HCT116 (cell line): Measurements from ENCODE around the gene ARID5B. TPM values are rescaled to one million over a fixed set of nuclear protein-coding genes. Genes with fewer than 3 reads are reported as not detected.

ENCODE experiments used
- ATAC-seq: fragments of 200-7000 bp; cut with Tn5 transposase; 2 replicates; pipeline ENCODE4 v1.9.1; 2020; ENCODE audit warnings: mild to moderate bottlenecking, moderate library complexity
- BruUV-seq: library from RNA; stranded (reverse); fragments of 400-500 nt; replicated peaks from 2 replicates; lab custom pipeline; 2021; lab: Mats Ljungman, UMichigan
- CTCF ChIA-PET: fragments of 300-600 bp; sonication (Branson Sonifier 250); formaldehyde crosslinking; loops from one replicate; lab custom pipeline; 2021; ENCODE audit warnings: antibody characterized with exemption; lab: Charles Lee
- POLR2A ChIA-PET: fragments of 300-600, 350-600 bp; sonication (Branson Sonifier 250); formaldehyde crosslinking; loops from one replicate; lab custom pipeline; 2021; ENCODE audit warnings: antibody characterized with exemption; lab: Charles Lee
- RAD21 ChIA-PET, 2 experiments: fragments of 300-600 bp; sonication (Branson Sonifier 250); formaldehyde crosslinking; loops; one replicate each; lab custom pipeline; 2023; ENCODE audit warnings: low total read pairs in 2 of 2; ENCODE audit not compliant: uncharacterized antibody in 2 of 2, unreplicated experiment in 2 of 2, low non-redundant PET in 1 of 2; lab: Charles Lee
- DNase-seq: peaks from one replicate; pipeline ENCODE4 v3.0.0-alpha.2; 2010; ENCODE audit warnings: low read depth, low spot score
- H2AFZ ChIP-seq: fragments of 200-600 bp; shearing (Covaris generic), sonication (generic); 2 replicates; pipeline ENCODE4 v1.6.1; 2017; ENCODE audit warnings: low read depth, mixed run types, mixed read lengths, antibody characterized with exemption, low read length; ENCODE audit not compliant: poor library complexity, severe bottlenecking
- H3K27ac ChIP-seq: 2 replicates; pipeline ENCODE4 v1.5.1; 2012; ENCODE audit warnings: low read depth, low read length
- H3K27me3 ChIP-seq: fragments of 200-600 bp; sonication (generic); 2 replicates; pipeline ENCODE4 v1.6.1; 2016; ENCODE audit warnings: mixed run types, low read length, mixed read lengths; ENCODE audit not compliant: insufficient read depth
- H3K36me3 ChIP-seq, 2 experiments: fragments of 200-500 bp in 1 of 2; fragments of 200-600 bp in 1 of 2; sonication (Bioruptor generic) in 1 of 2; sonication (generic) in 1 of 2; 2 replicates each; pipeline versions ENCODE4 v1.5.1 to v1.6.1; 2014 to 2016; ENCODE audit warnings: low read length in 2 of 2, inconsistent platforms in 1 of 2, mixed read lengths in 1 of 2, mixed run types in 1 of 2; ENCODE audit not compliant: insufficient read depth in 2 of 2, control insufficient read depth in 1 of 2
- H3K4me1 ChIP-seq, 2 experiments: fragments of 200-600 bp in 1 of 2; sonication (generic) in 1 of 2; 2 replicates each; pipeline versions ENCODE4 v1.5.1 to v1.6.1; 2012 to 2017; ENCODE audit warnings: low read length in 2 of 2, inconsistent platforms in 1 of 2, mild to moderate bottlenecking in 1 of 2, mixed read lengths in 1 of 2, mixed run types in 1 of 2, moderate library complexity in 1 of 2; ENCODE audit not compliant: insufficient read depth in 2 of 2, control insufficient read depth in 1 of 2
- H3K4me2 ChIP-seq: fragments of 200-600 bp; sonication (generic); 2 replicates; pipeline ENCODE4 v1.6.1; 2017; ENCODE audit warnings: mixed run types, low read length, mixed read lengths
- H3K4me3 ChIP-seq, 2 experiments: fragments of 200-600 bp in 1 of 2; sonication (generic) in 1 of 2; replicated peaks in 1 of 2; 2 replicates each; pipeline ENCODE4 v1.5.1; 2011 to 2016; ENCODE audit warnings: low read length in 2 of 2, control low read depth in 1 of 2, low read depth in 1 of 2, mild to moderate bottlenecking in 1 of 2, mixed read lengths in 1 of 2, mixed run types in 1 of 2
- H3K79me2 ChIP-seq: fragments of 200-600 bp; sonication (generic); 2 replicates; pipeline ENCODE4 v1.6.1; 2017; ENCODE audit warnings: mild to moderate bottlenecking, mixed run types, low read length, moderate library complexity, mixed read lengths; ENCODE audit not compliant: insufficient read depth
- H3K9ac ChIP-seq: fragments of 200-600 bp; sonication (generic); 2 replicates; pipeline ENCODE4 v1.6.1; 2016; ENCODE audit warnings: low read length, mixed read lengths
- H3K9me2 ChIP-seq: fragments of 200-600 bp; sonication (generic), shearing (Covaris generic); 2 replicates; pipeline ENCODE4 v1.6.1; 2017; ENCODE audit warnings: mixed run types, mild to moderate bottlenecking, moderate library complexity; ENCODE audit not compliant: insufficient read depth
- H3K9me3 ChIP-seq, 2 experiments: fragments of 200-500 bp in 1 of 2; fragments of 200-600 bp in 1 of 2; sonication (Bioruptor generic) in 1 of 2; sonication (generic) in 1 of 2; 2 replicates each; pipeline ENCODE4 v1.6.1; 2014 to 2017; ENCODE audit warnings: low read length in 2 of 2, mixed read lengths in 2 of 2, inconsistent platforms in 1 of 2, low read depth in 1 of 2, mild to moderate bottlenecking in 1 of 2, mixed run types in 1 of 2, moderate library complexity in 1 of 2; ENCODE audit not compliant: control insufficient read depth in 1 of 2, insufficient read depth in 1 of 2
- H4K20me1 ChIP-seq: fragments of 200-600 bp; sonication (generic), shearing (Covaris generic); 2 replicates; pipeline ENCODE4 v1.6.1; 2017; ENCODE audit warnings: mixed run types, mild to moderate bottlenecking, moderate library complexity; ENCODE audit not compliant: insufficient read depth
- CBX3 ChIP-seq: IDR thresholded peaks from 2 replicates; pipeline ENCODE4 v1.6.1; 2012; ENCODE audit warnings: low read depth
- CEBPB ChIP-seq: IDR thresholded peaks from 2 replicates; pipeline ENCODE4 v1.6.1; 2012; ENCODE audit warnings: low read depth
- EZH2 ChIP-seq: fragments of 200-600 bp; sonication (generic); IDR thresholded peaks from 2 replicates; pipeline ENCODE4 v1.6.1; 2017; ENCODE audit warnings: antibody characterized with exemption, mixed run types
- EZH2phosphoT487 ChIP-seq: fragments of 200-600 bp; IDR thresholded peaks from 2 replicates; pipeline ENCODE4 v1.6.1; 2018; ENCODE audit warnings: antibody characterized with exemption, borderline replicate concordance
- JUND ChIP-seq: IDR thresholded peaks from 2 replicates; pipeline ENCODE4 v1.6.1; 2012
- MAX ChIP-seq: IDR thresholded peaks from 2 replicates; pipeline ENCODE4 v1.6.1; 2012
- POLR2A ChIP-seq: IDR thresholded peaks from 2 replicates; pipeline ENCODE4 v1.7.0; 2011; ENCODE audit warnings: borderline replicate concordance; ENCODE audit not compliant: insufficient read depth, insufficient read length; ENCODE audit errors: extremely low read depth
- RAD21 ChIP-seq: IDR thresholded peaks from 2 replicates; pipeline ENCODE4 v1.6.1; 2012; ENCODE audit warnings: low read depth, mild to moderate bottlenecking
- SIN3A ChIP-seq: IDR thresholded peaks from 2 replicates; pipeline ENCODE4 v1.6.1; 2012; ENCODE audit warnings: low read depth
- SP1 ChIP-seq: IDR thresholded peaks from 2 replicates; pipeline ENCODE4 v1.6.1; 2012; ENCODE audit warnings: low read depth
- SRF ChIP-seq: IDR thresholded peaks from 2 replicates; pipeline ENCODE4 v1.6.1; 2012; ENCODE audit warnings: low read depth
- TCF7L2 ChIP-seq: IDR thresholded peaks from 2 replicates; pipeline ENCODE4 v1.7.0; 2011; ENCODE audit warnings: borderline replicate concordance, inconsistent platforms; ENCODE audit not compliant: insufficient read depth, insufficient read length; ENCODE audit errors: extremely low read depth
- ZFX ChIP-seq: fragments of 450-650 bp; IDR thresholded peaks from 2 replicates; pipeline ENCODE4 v1.6.1; 2017
- ZNF274 ChIP-seq: fragments of 200-500 bp; sonication (Bioruptor generic); IDR thresholded peaks from 2 replicates; pipeline ENCODE4 v1.6.1; 2014; ENCODE audit warnings: mild to moderate bottlenecking, low read depth, low read length, inconsistent platforms
- intact Hi-C: fragments of 100-400 bp; cut with micrococcal nuclease; formaldehyde crosslinking; loops from 2 replicates; pipeline ENCODE4 v1.10.0; 2022
- total RNA-seq: library from RNA; stranded (reverse); gene quantifications from one replicate; pipeline ENCODE4 v1.2.1, GENCODE V29; 2021; ENCODE audit not compliant: unreplicated experiment
- TF ChIP-seq, protein P1 (sequence below): IDR thresholded peaks from 2 replicates; pipeline ENCODE4 v1.6.1; 2012; ENCODE audit warnings: low read depth
- TF ChIP-seq, protein P2 (sequence below): IDR thresholded peaks from 2 replicates; pipeline ENCODE4 v1.6.1; 2012

Gene ARID5B
- total RNA-seq, 1 experiment from 2014 or later, result 4.7 TPM

GRCh38 chr10:61942604-61943461 is 41.3 kb downstream of the ARID5B start:
- intact Hi-C loops, result no loop called here
- no peak for ATAC-seq
- H3K27me3 ChIP-seq, result no peaks in the 10 kb centered on the region
- no peak for DNase-seq
- H3K4me2 ChIP-seq, result no peak overlapping the region
- no peak overlapping the region; the same call in 1 of the 2 replicates for H3K27ac ChIP-seq
- TF ChIP-seq JUND (no peak), SIN3A (no peak), ZNF274 (no peak), EZH2phosphoT487 (no peak), TCF7L2 (no peak), EZH2 (no peak), RAD21 (no peak), POLR2A (no peak), CBX3 (no peak), ZFX (no peak), CEBPB (no peak), MAX (no peak), SP1 (no peak), SRF (no peak)
- TF ChIP-seq, protein P1, sequence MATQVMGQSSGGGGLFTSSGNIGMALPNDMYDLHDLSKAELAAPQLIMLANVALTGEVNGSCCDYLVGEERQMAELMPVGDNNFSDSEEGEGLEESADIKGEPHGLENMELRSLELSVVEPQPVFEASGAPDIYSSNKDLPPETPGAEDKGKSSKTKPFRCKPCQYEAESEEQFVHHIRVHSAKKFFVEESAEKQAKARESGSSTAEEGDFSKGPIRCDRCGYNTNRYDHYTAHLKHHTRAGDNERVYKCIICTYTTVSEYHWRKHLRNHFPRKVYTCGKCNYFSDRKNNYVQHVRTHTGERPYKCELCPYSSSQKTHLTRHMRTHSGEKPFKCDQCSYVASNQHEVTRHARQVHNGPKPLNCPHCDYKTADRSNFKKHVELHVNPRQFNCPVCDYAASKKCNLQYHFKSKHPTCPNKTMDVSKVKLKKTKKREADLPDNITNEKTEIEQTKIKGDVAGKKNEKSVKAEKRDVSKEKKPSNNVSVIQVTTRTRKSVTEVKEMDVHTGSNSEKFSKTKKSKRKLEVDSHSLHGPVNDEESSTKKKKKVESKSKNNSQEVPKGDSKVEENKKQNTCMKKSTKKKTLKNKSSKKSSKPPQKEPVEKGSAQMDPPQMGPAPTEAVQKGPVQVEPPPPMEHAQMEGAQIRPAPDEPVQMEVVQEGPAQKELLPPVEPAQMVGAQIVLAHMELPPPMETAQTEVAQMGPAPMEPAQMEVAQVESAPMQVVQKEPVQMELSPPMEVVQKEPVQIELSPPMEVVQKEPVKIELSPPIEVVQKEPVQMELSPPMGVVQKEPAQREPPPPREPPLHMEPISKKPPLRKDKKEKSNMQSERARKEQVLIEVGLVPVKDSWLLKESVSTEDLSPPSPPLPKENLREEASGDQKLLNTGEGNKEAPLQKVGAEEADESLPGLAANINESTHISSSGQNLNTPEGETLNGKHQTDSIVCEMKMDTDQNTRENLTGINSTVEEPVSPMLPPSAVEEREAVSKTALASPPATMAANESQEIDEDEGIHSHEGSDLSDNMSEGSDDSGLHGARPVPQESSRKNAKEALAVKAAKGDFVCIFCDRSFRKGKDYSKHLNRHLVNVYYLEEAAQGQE, result no peak
- TF ChIP-seq, protein P2, sequence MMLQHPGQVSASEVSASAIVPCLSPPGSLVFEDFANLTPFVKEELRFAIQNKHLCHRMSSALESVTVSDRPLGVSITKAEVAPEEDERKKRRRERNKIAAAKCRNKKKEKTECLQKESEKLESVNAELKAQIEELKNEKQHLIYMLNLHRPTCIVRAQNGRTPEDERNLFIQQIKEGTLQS, result no peak
- ChIA-PET CTCF (interaction anchor here (1.4 kb wide), 1 partner anchor 37 kb away, joined by 3 read pairs; no protein-coding TSS in a partner anchor), RAD21 (no interaction called here), POLR2A (no interaction called here)
- H4K20me1 ChIP-seq, result no peaks in the 10 kb centered on the region
- BruUV-seq, result no TSS peak
- H3K4me3 ChIP-seq, result no peak overlapping the region
- H3K9ac ChIP-seq, result no peak overlapping the region
- no peaks in the 10 kb centered on the region for H3K9me2 ChIP-seq
- H3K36me3 ChIP-seq, result peaks cover 0 to 6% of the 10 kb centered on the region in 2 experiments; a peak in 1 of 4 replicates
- no peaks in the 10 kb centered on the region for H3K9me3 ChIP-seq
- H2AFZ ChIP-seq, result no peak overlapping the region
- no peaks in the 10 kb centered on the region for H3K79me2 ChIP-seq
- peaks cover 16 to 43% of the 10 kb centered on the region in 2 experiments for H3K4me1 ChIP-seq
